NCI-H1092 treated with DMSO at 0.1 percent for 48 hours (cell line): ENCODE data around the gene EIF2D.
"Not testable (repeated sequence)": the region's sequence is repeated elsewhere in the genome, so short reads cannot be mapped to it uniquely, and the experiment has no call there.

Source experiments
- DNase-seq: peaks from one replicate; lab custom pipeline; 2025; lab: John Stamatoyannopoulos, UW

Gene EIF2D

DNA sequence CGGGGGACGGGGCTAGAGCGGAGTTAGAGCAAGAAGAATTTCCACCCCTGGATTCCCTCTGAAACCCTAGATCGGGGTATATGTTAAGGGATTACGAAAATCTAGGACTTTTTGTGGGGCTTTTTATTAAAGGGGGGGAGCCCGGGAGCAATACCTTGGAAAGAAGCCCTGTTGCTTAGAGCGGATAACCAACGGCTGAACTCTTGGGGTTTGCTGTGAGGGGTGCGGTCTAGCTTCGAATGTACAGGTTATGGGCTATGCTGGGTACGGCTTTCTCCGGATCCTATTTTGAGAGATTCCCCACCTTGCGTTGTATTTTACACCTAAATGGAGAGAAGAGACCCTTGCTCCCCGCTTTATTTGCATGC, 23.7 kb upstream of the EIF2D start:
- peak; percentile 65 for DNase-seq

DNA sequence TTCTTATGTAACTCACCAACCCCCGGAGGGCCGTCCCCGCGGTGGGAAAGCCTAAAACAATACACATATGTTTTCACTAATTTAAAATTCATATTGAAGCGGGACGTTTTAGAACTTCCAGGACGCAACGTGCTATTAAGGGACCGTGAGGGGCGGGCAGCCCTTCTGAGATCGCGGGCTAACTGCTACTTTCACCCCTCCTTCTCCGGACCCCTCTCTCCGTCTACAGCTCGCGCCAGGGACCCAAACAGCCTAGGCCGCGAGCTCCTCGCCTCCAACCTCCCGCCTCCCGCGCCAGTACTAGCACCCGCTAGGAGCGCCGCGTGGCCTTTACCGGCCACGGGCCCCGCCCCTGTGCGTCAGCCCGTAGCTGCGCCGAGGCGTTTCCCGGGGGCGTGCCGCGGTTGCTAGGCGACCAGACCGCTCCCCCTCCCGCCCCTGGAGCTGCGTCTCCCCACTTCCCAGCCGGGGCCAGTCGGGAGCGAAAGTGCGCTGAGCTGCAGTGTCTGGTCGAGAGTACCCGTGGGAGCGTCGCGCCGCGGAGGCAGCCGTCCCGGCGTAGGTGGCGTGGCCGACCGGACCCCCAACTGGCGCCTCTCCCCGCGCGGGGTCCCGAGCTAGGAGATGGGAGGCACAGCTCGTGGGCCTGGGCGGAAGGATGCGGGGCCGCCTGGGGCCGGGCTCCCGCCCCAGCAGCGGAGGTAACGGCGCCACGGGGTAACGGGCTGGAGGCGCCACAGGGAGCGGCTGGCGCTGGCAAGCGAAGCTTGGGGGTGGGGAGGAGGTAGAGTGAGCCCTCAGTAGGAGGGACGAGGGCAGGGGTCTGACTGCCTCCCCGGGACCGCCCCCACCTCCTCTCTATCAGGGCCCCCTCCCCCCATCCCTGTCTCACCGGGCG, 23.1 kb upstream of the EIF2D start, which contains the start of gene DYRK3:
Gene DYRK3, plus strand, starts transcription at position 457 of the 898 bp plus-strand sequence. Its CDS starts 168 bp downstream, at position 625.
- DNase-seq: peak; percentile 97

DNA sequence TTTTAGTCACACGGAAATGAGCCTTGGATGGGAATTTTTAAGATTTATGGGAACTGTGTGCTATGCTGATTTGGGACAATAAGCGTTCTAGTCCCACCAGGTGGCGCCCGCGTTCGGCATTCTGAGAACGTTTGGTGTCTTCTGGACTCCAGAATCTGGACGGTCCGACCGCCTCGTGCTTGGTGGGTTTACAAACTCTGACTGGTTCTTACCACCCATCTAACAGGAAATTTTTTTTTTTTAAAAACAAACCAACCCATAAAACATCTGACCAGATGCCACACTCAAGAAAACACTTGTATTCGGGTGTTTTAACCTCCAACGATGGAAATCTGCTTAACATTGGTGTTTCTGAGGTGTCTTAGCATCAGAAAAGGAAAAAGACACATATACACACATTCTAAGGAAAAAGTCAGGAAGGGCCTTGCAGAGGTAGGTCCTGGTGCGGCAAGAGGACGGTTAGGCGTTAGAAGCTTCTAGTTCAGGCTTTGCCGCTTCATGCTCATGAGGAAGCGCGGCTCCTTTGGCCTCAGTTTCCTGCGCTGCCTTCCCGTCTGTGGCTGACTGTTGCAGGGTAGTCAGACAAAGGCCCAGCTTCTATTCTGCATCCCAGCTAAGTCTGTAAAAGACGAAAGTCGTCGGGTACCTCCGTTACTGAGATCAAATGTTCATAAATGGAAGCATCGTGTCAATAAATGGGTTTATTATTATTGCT, 22.3 kb upstream of the EIF2D start:
- peak; percentile 89 for DNase-seq

DNA sequence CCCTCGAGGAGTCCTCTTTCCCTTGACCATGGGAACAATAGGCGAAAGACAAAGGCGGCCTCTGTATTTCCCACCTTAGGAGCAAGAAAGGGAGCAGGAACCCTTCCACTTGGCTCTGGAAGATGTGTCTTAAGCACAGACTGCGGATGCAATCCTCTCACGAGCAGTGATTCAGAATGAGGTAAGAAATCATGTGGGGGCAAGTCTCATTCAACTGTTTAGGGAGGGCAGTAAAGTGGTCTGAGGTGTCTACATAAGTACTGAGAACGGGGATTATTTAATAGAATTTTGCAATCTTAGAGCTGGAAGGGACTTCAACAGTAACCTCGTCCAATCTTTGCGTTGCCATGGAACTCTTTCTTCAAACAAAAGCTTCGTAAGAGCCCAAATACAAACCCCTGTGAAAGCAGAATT, 21.4 kb upstream of the EIF2D start:
- no peak for DNase-seq

DNA sequence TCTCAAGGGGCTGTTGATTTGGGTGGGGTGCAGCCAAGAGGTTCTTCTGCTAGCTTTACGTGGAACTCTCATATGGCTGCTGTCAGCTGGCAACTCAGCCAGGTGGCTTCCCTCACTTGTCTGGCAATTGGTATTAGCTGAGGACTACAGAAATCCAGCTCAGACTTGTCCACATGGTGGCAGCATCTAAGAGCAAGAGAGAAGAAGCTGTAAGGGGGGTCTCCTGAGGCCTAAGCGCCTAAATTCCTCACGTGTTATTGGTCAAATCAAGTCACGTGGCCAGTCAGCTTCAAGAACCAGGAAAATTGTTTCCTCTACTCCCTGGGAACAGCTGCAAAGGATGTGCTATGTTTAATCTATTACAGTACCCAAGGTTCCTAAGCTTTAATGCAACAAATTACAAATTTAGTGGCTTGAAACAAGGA, 18.8 kb upstream of the EIF2D start:
- peak; percentile 90 for DNase-seq

DNA sequence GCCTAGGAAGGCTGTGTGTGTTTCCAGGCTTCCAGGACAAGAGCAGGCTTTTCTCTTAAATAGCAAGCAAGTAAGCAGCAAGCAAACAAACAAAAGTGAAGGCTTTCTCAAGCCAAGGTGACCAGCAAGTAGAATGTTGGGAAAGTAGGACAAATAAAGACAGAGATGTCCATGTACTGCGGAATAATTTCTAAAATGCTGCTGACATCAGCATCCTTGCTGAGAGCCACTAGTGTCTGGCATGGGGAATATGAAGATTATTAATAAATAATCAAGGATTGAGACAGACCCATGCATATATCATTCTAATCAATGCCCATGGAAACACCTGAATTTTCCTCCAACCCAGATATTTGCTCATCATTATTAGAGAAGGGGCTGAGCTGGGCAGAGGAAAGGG, 16.7 kb upstream of the EIF2D start:
- DNase-seq: no peak

DNA sequence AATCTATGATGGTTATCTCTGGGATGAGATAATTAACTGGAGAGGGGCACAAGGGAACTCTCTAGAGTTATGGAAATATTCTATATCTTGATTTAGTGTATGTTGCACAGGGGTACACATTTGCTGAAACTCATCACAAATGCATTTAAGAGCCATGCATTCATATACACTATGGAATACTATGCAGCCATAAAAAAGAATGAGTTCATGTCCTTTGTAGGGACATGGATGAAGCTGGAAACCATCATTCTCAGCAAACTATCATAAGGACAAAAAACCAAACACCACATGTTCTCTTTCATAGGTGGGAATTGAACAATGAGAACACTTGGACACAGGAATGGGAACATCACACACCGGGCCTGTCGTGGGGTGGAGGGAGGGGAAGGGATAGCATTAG, 14.1 kb upstream of the EIF2D start:
- DNase-seq: not testable (repeated sequence)

DNA sequence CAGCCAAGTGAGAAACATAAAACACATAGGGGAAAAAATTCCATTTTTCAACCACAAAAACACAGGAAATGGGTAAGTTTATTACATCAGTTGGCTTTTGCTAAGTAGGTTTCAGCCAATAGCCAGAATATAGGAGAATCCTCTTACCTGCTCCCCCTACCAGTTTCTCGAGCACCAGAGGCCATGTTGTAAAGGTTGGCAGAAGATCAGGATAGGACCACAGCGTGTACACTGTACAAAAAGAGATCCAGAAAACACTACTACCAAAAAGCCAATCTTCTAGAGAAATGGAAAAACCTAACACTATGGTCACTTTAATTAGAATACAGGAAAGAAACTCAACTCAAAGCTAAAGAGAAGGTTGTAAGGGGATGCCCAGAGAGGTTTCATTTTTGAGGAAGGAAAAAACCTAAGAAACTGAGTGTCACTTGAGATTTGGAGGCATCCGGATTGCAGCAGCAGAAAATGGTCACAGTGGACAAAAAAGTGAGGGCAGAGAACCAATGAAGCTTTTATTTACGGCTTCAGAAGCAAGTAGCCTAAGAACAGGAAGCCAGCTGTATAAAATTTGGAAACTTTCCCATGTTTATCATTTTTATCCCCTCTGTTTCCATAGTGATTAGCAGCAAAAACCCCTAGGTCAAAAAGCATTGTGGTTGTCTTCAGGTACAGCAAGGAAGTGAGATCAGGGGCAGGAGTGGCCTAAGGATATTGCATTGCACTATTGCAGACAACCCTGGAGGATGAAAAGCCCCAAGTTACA, 2.9 kb downstream of the EIF2D start:
- DNase-seq: no peak

DNA sequence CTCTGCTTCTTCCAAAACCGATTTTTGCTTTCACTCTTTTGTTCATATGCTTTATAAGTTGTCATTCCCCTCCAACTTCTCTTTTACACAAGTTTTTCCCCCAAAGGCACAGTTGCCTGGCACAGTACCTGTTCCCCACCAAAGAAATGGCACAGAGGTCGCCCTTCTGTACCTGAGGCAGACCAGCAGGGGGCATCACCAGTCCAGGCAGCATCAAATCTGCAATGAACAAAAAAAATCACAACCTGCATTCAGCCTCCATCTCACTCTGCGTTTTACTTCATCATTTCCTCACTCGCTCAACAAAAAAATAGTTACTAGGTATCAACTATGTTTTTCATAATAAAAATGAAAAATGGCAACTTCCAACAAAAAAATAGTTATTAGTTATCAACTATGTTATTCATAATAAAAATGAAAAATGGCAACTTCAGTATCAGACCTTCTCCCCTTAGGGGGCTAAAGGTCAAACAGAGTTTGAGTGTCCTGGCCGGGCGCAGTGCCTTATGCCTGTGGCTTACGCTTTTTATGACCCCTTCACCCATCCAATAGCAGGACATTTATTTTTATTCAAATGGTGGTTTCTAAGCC, 4.1 kb downstream of the EIF2D start:
- peak; percentile 33 for DNase-seq

DNA sequence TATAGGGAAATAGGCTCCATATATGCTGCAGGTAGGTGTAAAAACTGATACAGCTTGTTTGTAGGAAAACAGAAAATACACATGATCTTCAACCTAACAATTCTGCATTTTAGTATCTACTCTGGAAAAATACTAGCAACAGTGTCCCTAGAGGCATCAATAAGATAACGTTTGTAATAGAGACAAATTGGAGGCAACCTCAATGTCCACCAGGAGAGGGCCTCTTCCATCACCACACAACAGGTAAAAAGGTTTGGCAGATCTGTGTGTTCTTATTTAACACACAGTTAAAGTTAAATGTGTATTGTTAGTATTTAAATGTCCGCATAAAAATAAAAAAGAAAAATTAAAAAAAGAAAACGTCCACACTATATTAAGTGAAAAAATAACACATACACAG, 5.4 kb downstream of the EIF2D start:
- peak; percentile 33 for DNase-seq

DNA sequence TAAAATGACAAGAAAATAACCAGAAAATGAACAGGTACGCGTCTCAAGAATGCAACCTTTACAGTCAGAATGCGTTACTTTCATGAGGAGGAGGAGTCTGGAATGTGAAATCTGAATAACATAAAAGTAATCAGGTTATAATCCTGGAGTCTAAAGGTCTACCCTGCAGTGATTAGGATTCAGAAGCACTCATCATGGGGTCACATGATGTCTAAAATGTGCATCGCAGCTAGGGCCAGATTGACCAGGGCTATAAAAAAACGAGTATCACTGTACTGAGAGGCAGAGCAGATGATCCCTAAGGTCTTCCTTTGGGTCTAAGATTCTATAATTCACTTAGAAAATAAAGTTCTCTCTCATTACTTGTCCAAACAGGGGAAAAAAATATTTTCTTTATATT, 7.4 kb downstream of the EIF2D start:
- no peak for DNase-seq

DNA sequence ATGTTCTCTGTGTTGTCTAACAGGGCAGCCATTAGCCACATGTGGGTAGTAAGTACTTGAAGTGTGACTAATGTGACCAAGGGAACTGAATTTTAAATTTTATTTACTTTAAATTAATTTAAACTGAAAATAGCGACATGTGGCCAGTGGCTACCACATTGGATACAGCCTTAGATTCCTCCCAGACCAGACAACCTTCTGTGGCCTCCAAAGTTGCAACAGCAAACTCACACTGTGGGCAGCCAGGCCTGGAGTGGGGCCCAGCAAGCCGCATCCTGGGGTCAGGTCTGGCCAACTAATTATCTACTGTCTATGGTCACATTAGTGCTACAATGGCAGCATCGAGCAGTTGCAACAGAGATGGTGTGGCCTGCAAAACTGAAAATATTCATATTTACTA, 11.7 kb downstream of the EIF2D start:
- DNase-seq: no peak

DNA sequence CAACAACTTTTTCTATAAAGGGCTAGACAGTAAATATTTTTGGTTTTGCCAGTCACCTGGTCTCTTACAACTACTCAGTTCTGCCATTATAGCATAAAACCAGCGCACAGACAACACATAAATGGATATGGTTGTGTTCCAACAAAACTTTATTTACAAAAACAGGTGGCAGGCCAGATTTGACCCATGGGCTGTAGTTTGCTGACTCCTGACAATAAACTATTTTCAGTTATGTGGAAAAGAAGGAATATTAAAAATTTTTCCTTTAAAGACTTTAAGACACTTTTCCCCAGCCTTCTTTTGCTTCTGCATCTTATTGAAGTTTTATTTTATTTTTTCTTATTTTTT, 16.0 kb downstream of the EIF2D start:
- no peak for DNase-seq

DNA sequence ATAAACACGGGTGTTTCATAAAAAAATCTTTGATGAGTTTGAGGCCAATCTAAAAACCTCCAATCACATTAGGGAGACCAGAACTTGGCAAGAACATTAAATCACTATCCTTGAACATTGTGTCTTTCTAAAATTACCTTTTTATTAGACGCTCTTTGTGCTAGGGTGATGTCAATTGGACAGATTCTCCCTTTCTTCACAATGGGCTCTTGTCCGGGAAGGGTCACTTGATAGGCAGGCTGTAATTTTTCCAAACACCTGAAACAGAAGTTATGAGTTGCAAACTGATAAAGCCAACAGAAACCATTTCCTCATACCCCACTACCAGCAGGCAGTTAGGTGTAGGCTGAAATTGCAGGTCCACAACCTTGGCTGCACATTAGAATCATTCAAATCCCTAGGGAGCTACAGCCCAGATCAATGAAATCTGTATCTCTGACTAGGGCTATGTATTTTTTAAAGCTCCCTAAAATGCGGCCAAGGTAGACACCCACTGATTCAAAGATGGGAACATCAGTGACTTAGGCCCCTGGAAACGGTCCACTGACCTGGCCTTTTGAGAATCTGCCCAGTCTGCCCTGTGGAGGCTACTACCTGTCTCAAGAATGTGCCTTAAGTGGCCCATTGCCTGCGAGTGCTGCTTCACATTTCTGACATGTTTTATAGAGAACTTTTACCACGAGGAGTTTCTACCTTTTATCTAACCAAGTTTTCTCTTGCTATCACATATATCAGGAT, 16.5 kb downstream of the EIF2D start:
- DNase-seq: no peak

DNA sequence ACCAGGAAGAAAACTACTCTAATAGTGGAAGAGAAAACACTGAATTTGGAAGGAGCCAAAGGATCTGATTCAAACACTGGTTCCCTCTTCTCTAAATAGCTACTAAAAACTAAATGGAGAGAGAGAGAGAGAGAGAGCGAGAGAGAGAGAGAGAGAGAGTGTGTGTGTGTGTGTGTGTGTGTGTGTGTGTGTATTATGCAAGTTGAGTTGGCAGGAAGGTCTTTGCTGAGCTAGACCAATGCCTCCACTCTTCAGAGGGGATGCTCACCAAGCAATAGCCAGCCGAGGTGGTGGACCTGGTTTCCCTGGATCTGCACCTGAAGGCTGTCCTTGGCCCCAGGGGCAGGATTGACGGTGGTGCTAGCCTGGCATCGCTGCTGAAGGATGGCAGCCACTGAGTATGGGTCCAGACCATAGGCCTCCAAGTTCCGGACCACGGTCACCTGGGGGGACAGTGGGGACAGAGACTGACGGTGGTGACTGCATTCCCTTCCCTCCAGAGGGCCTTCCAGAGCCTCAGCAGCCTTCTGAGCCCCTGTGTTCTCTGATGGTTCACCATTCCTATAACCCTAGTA, 18.8 kb downstream of the EIF2D start:
- no peak for DNase-seq

DNA sequence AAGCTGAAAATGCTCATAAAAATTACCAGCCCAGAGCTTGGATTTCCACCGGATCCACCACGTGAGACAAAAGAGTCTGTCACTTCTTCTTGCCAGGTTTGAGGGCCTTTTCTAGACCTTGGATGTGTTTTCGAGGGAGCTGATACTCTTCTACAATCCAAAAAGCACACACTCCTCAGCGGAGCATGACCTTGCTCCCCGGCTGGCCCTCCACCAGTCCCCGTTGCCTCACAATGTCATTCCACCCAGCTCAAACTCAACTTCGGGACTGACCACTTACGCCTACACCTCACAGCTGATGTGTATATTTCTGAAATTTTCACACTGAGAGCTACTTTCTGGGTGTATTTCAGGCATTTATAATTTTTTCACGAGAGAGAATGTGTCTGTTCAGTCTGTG, 20.6 kb downstream of the EIF2D start:
- DNase-seq: no peak

DNA sequence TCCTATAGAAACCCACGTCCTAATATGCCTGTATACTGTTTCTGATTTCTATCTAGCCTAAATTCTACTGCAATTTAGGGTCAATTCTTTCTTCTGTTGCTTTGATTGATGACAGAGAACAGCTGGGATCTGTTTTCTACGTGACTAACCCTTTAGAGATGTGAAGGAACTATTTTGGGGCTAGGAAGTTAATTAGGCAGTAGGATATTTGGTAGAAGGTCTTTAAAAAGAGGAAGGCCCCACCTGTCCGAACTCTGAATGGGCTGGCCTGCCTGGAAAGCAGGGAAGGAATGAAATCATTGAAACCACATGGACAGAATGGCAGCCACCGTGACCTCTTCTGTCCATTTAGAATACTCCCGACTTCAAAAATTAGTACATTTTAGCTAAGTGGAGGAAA, 21.0 kb downstream of the EIF2D start:
- DNase-seq: no peak

DNA sequence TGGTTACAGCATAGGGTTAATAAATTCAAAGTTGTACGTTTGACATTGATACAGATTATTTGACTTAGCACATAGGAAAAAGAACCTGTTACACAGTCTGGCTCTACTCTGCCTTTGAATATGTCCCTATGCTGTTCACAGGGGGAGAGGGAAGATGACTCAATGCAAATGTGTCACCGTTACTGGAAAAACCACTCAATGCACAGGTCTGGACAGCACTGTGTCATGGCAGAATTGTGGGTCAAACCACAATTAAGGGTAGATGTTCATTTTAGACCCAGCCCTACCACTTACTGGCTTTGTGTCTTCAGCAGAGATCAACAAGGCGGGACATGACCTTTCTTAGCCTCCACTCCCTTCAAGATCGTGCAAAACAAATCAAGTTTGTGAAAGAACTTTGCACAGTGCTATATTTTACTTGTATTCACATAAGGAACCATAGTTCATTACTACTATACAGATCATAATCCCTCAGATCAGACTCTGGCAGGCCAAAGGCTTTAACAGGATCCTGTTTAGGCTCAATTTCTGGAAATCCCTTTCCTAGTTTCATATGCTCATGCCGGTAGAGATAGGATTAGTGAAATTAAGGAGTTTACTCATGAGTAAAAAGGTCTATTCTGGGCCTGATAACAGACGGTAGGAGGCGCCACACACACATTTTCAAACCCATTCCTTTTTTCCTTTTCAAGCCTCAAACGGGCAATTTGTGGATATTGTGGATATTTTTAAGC, 22.1 kb downstream of the EIF2D start:
- no peak for DNase-seq

DNA sequence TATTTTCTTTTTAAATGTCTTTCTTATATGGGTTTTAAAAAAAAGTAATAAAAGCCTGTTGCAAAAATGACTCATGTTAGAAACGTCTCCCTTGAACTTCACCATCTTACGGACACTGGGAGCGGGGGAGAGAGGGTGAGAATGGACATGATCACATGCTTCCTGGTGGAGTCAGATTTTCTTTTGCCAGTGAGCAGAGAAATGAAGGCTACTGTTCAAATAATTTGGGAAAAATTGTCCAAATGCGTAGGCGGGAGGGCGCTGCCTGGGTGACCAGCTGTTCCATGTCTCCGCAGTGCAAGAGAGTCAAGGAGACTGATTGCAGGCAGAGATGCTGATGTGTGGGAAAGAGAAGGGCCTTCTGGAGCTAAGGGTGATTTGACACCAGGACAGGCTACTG, 23.1 kb downstream of the EIF2D start:
- DNase-seq: no peak

DNA sequence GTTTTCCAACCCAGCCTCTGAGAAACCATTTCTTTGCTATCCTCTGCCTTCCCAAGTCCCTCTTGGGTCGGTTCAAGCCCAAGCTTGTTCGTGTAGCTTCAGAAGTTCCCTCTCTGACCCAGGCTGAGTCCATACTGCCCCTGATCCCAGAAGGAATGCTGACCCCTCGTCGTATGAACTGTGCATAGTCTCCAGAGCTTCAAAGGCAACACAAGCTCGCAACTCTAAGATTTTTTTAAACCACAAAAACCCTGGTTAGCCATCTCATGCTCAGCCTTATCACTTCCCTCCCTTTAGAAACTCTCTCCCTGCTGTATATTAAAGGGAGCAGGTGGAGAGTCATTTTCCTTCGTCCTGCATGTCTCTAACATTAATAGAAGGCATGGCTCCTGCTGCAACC, 23.8 kb downstream of the EIF2D start:
- no peak for DNase-seq

DNA sequence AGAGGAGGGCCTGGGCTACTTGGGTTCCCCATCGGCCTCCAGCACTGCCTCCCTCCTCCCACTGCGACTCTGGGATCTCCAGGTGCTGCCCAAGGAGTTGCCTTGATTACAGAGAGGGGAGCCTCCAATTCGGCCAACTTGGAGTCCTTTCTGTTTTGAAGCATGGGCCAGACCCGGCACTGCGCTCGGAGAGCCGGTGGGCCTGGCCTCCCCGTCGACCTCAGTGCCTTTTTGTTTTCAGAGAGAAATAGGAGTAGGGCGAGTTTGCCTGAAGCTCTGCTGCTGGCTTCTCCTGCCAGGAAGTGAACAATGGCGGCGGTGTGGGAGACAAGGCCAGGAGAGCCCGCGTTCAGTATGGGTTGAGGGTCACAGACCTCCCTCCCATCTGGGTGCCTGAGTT, 24.4 kb downstream of the EIF2D start:
- DNase-seq: no peak
